A673 (cell line): ENCODE results near the gene TOLLIP. TPM values are rescaled to one million over a fixed set of nuclear protein-coding genes. Genes with fewer than 3 reads are reported as not detected.

Experiments used
- BruUV-seq: library from RNA; stranded (reverse); fragments of 400-500 nt; replicated peaks from 2 replicates; lab custom pipeline; 2021; lab: Mats Ljungman, UMichigan
- CTCF ChIA-PET: fragments of 300-600 bp; sonication (Branson Sonifier 250); formaldehyde crosslinking; loops from one replicate; lab custom pipeline; 2022; ENCODE audit warnings: antibody characterized with exemption; lab: Charles Lee
- POLR2A ChIA-PET: fragments of 300-600 bp; sonication (Branson Sonifier 250); formaldehyde crosslinking; loops from one replicate; lab custom pipeline; 2022; ENCODE audit warnings: antibody characterized with exemption; ENCODE audit not compliant: low non-redundant PET; lab: Charles Lee
- DNase-seq: peaks from one replicate; pipeline ENCODE4 v3.0.0-alpha.2; 2015; ENCODE audit warnings: low spot score
- H3K27ac ChIP-seq: fragments of 200-600 bp; sonication (generic); 2 replicates; pipeline ENCODE4 v1.5.1; 2016; ENCODE audit warnings: mixed run types, low read depth, mild to moderate bottlenecking, mixed read lengths, antibody characterized with exemption, low read length; ENCODE audit not compliant: poor library complexity, severe bottlenecking
- H3K27me3 ChIP-seq: fragments of 200-600 bp; sonication (generic); replicated peaks from 2 replicates; pipeline ENCODE4 v1.6.1; 2017; ENCODE audit warnings: mixed run types, low read depth, mild to moderate bottlenecking, mixed read lengths, antibody characterized with exemption, low read length; ENCODE audit not compliant: insufficient read depth, poor library complexity
- H3K36me3 ChIP-seq: fragments of 200-600 bp; sonication (generic); 2 replicates; pipeline ENCODE4 v1.6.1; 2016; ENCODE audit warnings: mixed run types, mild to moderate bottlenecking, mixed read lengths, antibody characterized with exemption, low read length; ENCODE audit not compliant: insufficient read depth, poor library complexity, severe bottlenecking
- H3K4me1 ChIP-seq: fragments of 200-600 bp; sonication (generic); 2 replicates; pipeline ENCODE4 v1.6.1; 2017; ENCODE audit warnings: mixed run types, mild to moderate bottlenecking, mixed read lengths, antibody characterized with exemption, low read length; ENCODE audit not compliant: insufficient read depth, poor library complexity, severe bottlenecking
- H3K4me3 ChIP-seq: fragments of 200-600 bp; sonication (generic); 2 replicates; pipeline ENCODE4 v1.5.1; 2016; ENCODE audit warnings: low read depth, mixed run types, mild to moderate bottlenecking, mixed read lengths, low read length; ENCODE audit not compliant: poor library complexity, severe bottlenecking
- H3K9me3 ChIP-seq: fragments of 200-600 bp; sonication (generic); 2 replicates; pipeline ENCODE4 v1.6.1; 2016; ENCODE audit warnings: mixed run types, low read depth, mild to moderate bottlenecking, mixed read lengths, antibody characterized with exemption, low read length; ENCODE audit not compliant: poor library complexity, severe bottlenecking
- EZH2 ChIP-seq: fragments of 200-600 bp; sonication (generic); IDR thresholded peaks from 2 replicates; pipeline ENCODE4 v1.6.1; 2017; ENCODE audit warnings: borderline replicate concordance, low read depth, mild to moderate bottlenecking, mixed read lengths, antibody characterized with exemption, low read length; ENCODE audit not compliant: poor library complexity, severe bottlenecking
- intact Hi-C: fragments of 100-400 bp; cut with micrococcal nuclease; formaldehyde crosslinking; loops from one replicate; pipeline ENCODE4 v1.10.0; 2022; ENCODE audit not compliant: unreplicated experiment
- total RNA-seq: library from RNA; stranded (reverse); gene quantifications from 2 replicates; pipeline ENCODE4 v1.2.3, GENCODE V29; 2021
- TF ChIP-seq, protein P1 (sequence below): fragments of 300-800, 200-600 bp; sonication (generic); conservative IDR thresholded peaks from 2 replicates; pipeline ENCODE4 v1.5.1; 2017; ENCODE audit warnings: low read depth, mild to moderate bottlenecking, antibody characterized with exemption, low read length, moderate library complexity, mixed read lengths

TOLLIP gene
- total RNA-seq, 1 experiment from 2014 or later, result 32.5 TPM

DNA sequence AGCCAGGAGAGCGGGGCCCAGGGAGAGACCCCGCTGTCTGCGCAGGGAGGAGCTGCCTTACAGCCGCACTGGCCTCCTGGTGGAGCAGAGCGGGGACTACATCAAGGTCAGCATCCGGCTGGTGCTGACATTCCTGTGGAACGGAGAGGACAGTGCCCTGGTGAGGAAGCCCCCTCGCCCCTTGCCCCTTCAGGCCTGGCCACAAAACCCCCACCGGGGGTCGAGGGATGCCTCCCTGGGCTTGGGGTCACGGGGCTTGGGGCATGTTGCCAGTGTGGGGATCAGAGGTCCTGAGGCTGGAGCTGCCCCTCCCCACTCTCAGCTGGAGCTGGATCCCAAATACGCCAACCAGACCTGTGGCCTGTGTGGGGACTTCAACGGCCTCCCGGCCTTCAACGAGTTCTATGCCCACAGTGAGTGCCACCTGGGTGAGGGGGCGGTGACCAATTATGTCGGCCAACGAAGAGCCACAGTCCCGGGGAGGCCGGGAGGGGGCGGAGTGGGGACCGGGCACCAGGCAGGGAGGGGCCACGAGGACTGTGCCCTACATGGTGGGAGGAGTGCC lies 82.4 kb downstream of the TOLLIP start:
- BruUV-seq, result no TSS peak
- intact Hi-C loops, result no loop called here
- DNase-seq, result no peak
- Histone ChIP-seq H3K9me3 (no peaks in the 10 kb centered on the region), H3K27me3 (no peaks in the 10 kb centered on the region), H3K4me1 (no peaks in the 10 kb centered on the region), H3K27ac (no peak overlapping the region), H3K4me3 (no peak overlapping the region), H3K36me3 (no peaks in the 10 kb centered on the region)
- ChIA-PET POLR2A (no interaction called here), CTCF (no interaction called here)
- TF ChIP-seq, protein P1, sequence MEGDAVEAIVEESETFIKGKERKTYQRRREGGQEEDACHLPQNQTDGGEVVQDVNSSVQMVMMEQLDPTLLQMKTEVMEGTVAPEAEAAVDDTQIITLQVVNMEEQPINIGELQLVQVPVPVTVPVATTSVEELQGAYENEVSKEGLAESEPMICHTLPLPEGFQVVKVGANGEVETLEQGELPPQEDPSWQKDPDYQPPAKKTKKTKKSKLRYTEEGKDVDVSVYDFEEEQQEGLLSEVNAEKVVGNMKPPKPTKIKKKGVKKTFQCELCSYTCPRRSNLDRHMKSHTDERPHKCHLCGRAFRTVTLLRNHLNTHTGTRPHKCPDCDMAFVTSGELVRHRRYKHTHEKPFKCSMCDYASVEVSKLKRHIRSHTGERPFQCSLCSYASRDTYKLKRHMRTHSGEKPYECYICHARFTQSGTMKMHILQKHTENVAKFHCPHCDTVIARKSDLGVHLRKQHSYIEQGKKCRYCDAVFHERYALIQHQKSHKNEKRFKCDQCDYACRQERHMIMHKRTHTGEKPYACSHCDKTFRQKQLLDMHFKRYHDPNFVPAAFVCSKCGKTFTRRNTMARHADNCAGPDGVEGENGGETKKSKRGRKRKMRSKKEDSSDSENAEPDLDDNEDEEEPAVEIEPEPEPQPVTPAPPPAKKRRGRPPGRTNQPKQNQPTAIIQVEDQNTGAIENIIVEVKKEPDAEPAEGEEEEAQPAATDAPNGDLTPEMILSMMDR, result no peak
- TF ChIP-seq EZH2, result no peak

DNA sequence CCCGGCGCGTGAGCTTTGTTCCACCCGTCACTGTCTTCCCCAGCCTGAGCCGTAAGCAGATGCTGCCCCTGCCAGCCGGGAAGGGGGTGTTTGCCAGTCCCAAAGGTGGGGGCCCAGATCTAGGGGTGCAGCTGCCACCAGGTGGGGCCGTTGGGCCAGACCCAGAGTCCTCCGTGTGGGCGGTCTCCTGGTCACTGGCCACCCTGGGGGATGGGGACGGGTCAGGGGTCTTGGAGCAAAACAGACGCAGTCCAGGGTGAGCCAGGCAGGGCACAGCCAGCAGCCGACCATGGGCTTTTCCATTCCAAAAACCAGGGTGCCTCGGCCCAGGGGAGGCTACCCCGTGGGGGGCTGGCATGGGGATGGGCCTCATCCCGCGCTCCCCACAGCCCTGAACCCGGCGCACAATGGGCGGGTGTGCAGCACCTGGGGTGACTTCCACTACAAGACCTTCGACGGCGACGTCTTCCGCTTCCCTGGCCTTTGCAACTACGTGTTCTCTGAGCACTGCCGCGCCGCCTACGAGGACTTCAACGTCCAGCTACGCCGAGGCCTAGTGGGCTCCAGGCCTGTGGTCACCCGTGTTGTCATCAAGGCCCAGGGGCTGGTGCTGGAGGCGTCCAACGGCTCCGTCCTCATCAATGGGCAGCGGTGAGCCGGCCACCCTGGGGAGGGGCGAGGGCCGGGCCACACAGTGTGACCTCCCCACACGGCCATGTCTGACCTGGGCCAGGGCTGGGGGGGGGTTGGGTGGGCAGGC lies 83.0 kb downstream of the TOLLIP start:
- Histone ChIP-seq H3K27ac (no peak overlapping the region), H3K4me3 (no peak overlapping the region), H3K27me3 (no peaks in the 10 kb centered on the region), H3K9me3 (no peaks in the 10 kb centered on the region), H3K4me1 (no peaks in the 10 kb centered on the region), H3K36me3 (no peaks in the 10 kb centered on the region)
- intact Hi-C loops, result no loop called here
- TF ChIP-seq, protein P1, result no peak
- no peak for TF ChIP-seq EZH2
- no TSS peak for BruUV-seq
- DNase-seq, result no peak
- POLR2A ChIA-PET, result no interaction called here
- CTCF ChIA-PET, result no interaction called here

DNA sequence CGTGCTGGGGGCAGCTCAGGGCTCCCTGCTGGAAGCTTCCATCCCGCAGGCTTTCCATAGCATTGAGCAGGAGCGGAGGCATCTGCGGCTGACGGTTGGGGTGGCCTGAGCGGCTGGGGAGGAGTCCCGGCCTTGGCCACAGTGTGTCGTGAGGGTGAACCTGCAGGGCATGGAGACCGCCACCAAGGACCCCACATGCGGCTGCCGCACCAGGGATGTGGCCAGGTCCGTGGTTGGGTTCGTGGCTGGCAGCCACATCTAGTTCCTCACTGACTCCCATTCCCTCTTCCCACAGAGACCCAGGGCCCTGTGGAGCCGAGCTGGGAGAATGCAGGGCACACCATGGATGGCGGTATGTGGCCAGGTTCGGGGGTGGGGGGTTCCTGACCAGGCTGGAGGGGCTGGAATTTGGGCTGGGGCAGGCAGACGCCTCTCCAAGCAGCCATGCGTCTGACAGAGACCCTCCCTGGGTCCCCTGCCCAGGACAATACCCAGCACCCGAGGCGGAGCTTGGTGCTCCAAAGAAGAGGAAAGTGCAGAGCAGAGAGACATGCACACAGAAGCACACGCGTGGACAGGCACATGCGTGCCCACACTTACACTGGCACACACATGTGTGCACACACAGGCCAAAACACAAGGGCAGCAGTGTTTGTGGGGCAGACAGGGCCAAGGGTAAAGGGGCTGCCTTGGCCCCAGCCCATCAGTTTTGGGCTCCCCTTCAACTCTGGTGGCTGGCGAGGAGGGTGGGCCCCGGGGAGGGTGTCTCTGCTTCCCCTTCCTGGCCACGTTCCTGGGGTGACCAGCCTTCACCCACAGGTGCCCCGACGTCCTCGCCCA lies 83.8 kb downstream of the TOLLIP start:
- POLR2A ChIA-PET, result interaction anchor here (0.7 kb wide), 1 partner anchor 457 kb away, joined by 3 read pairs; no protein-coding TSS in a partner anchor

More for the DNA sequence above, 83.8 kb downstream of the TOLLIP start:
- BruUV-seq, result no TSS peak
- no peaks in the 10 kb centered on the region for H3K36me3 ChIP-seq
- intact Hi-C loops, result no loop called here
- no peaks in the 10 kb centered on the region for H3K27me3 ChIP-seq
- CTCF ChIA-PET, result no interaction called here
- no peak overlapping the region for H3K4me3 ChIP-seq
- no peak overlapping the region for H3K27ac ChIP-seq
- no peak for TF ChIP-seq EZH2
- TF ChIP-seq, protein P1, result no peak
- H3K4me1 ChIP-seq, result no peaks in the 10 kb centered on the region
- H3K9me3 ChIP-seq, result no peaks in the 10 kb centered on the region
- DNase-seq, result no peak
